Erythroblast (primary cell): Measurements from ENCODE around the gene RFX5.

ENCODE experiments used
- DNase-seq, 2 experiments: peaks; one replicate each; lab custom pipeline; 2025; lab: John Stamatoyannopoulos, UW
- GATA1 ChIP-seq: IDR thresholded peaks from 2 replicates; pipeline ENCODE4 v1.6.1; 2011; ENCODE audit warnings: low read depth, mild to moderate bottlenecking, control low read depth, low read length, moderate library complexity
- POLR2A ChIP-seq: IDR thresholded peaks from 2 replicates; pipeline ENCODE4 v1.6.1; 2011; ENCODE audit warnings: mild to moderate bottlenecking, low read length

RFX5 gene

GRCh38 chr1:151290709-151291303 is 56.2 kb downstream of the RFX5 start:
- TF ChIP-seq GATA1 (no peak), POLR2A (no peak)
- DNase-seq = no peak
